ENCODE data around the gene SYNE3. TPM values are rescaled to one million over a fixed set of nuclear protein-coding genes. Genes with fewer than 3 reads are reported as not detected.

Gene SYNE3
- total and polyA plus RNA-seq, 4 experiments from 2014 or later, result 4.3 to 52.2 (median 28.3) TPM

GRCh38 chr14:95481391-95482022, 34.9 kb downstream of the SYNE3 start:
- no peaks in the 10 kb centered on the region for H3K27me3 ChIP-seq (ENCODE audit: insufficient read depth, low read length)
- peak overlapping the region; percentile 61 for H3K27ac ChIP-seq (ENCODE audit: low read depth, low read length)
- peak overlapping the region; percentile 88 to 98 (median 95) for H3K27ac Mint-ChIP-seq
- peaks cover 12 to 14% of the 10 kb centered on the region in 2 donors for H3K36me3 Mint-ChIP-seq
- no peak overlapping the region for H3K4me3 ChIP-seq (ENCODE audit: low read length in 2 of 2)
- H3K27me3 Mint-ChIP-seq, result no peaks in the 10 kb centered on the region
- peak overlapping the region in 2 of 8 donors; percentile 14 to 29 for H3K4me3 Mint-ChIP-seq
- DNase-seq, result no peak
- no peaks in the 10 kb centered on the region for H3K36me3 ChIP-seq (ENCODE audit: insufficient read depth, low read length)
- CTCF ChIA-PET (ENCODE audit: partially characterized antibody), result interaction anchor here (0.9 to 5.0 kb wide), 5 partner anchors 9 to 46 kb away, joined by 3 to 30 read pairs (median 4); no protein-coding TSS in a partner anchor
- H3K4me1 Mint-ChIP-seq, result peaks cover 37 to 75% (median 58%) of the 10 kb centered on the region in 4 donors
- intact Hi-C loops (cut with micrococcal nuclease), result loop anchor here (2.0 kb wide), 1 partner anchor 19 kb away; no protein-coding TSS in a partner anchor
- POLR2A ChIA-PET (ENCODE audit: partially characterized antibody), result interaction anchor here (0.8 to 2.5 kb wide), 3 partner anchors 9 to 42 kb away, joined by 3 to 11 read pairs (median 3); no protein-coding TSS in a partner anchor
- H3K9me3 ChIP-seq (ENCODE audit: control insufficient read depth in 1 of 2, low read length in 2 of 2), result no peaks in the 10 kb centered on the region
- H3K9me3 Mint-ChIP-seq, result no peaks in the 10 kb centered on the region
- H3K4me1 ChIP-seq (ENCODE audit: insufficient read depth, low read length), result peaks cover 51% of the 10 kb centered on the region

DNA sequence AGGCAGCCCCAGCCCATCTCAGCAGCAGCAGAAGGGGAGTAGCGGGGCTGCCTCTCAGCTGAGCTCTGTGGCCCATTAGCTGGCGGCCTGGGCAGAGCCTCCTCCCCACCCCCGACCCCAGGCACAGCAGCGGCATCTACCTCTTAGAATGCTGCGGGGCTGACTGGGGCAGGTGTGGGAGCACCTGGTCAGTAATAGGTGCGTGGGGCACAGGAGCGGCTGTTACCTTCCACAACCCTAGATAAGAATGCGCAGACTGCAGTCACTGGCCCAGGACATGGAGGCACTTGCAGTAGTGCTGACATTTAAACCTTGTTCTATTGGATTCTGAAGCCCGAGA, 35.6 kb downstream of the SYNE3 start:
- H3K27ac Mint-ChIP-seq, result peak overlapping the region; percentile 88 to 98 (median 95)
- peak overlapping the region in 2 of 8 donors; percentile 28 to 57 for H3K4me3 Mint-ChIP-seq
- H3K4me3 ChIP-seq (ENCODE audit: low read length in 2 of 2), result no peak overlapping the region
- H3K36me3 Mint-ChIP-seq, result peaks cover 17 to 20% of the 10 kb centered on the region in 2 donors
- H3K27me3 Mint-ChIP-seq, result no peaks in the 10 kb centered on the region
- POLR2A ChIA-PET (ENCODE audit: partially characterized antibody), result interaction anchor here (0.7 to 4.0 kb wide), 5 partner anchors 19 to 42 kb away, joined by 3 to 19 read pairs (median 5); partner anchors contain the start of gene SYNE3
- intact Hi-C loops (cut with micrococcal nuclease), result loop anchor here (2.0 kb wide), 1 partner anchor 18 kb away; no protein-coding TSS in a partner anchor
- peaks cover 37 to 74% (median 57%) of the 10 kb centered on the region in 4 donors for H3K4me1 Mint-ChIP-seq
- no peaks in the 10 kb centered on the region for H3K9me3 Mint-ChIP-seq
- CTCF ChIA-PET (ENCODE audit: partially characterized antibody), result interaction anchor here (0.9 to 5.0 kb wide), 4 partner anchors 17 to 47 kb away, joined by 4 to 30 read pairs (median 4); no protein-coding TSS in a partner anchor
- H3K27ac ChIP-seq (ENCODE audit: low read depth, low read length), result peak overlapping the region; percentile 61
- no peaks in the 10 kb centered on the region for H3K27me3 ChIP-seq (ENCODE audit: insufficient read depth, low read length)
- peaks cover 51% of the 10 kb centered on the region for H3K4me1 ChIP-seq (ENCODE audit: insufficient read depth, low read length)
- no peaks in the 10 kb centered on the region for H3K9me3 ChIP-seq (ENCODE audit: control insufficient read depth in 1 of 2, low read length in 2 of 2)
- H3K36me3 ChIP-seq (ENCODE audit: insufficient read depth, low read length), result peaks cover 2% of the 10 kb centered on the region
- DNase-seq, result no peak

GRCh38 chr14:95480109-95480886, 36.2 kb downstream of the SYNE3 start:
- POLR2A ChIA-PET (ENCODE audit: partially characterized antibody), result interaction anchor here (0.7 to 4.0 kb wide), 6 partner anchors 20 to 43 kb away, joined by 3 to 19 read pairs (median 4); partner anchors contain the start of gene SYNE3
- no peaks in the 10 kb centered on the region for H3K9me3 ChIP-seq (ENCODE audit: control insufficient read depth in 1 of 2, low read length in 2 of 2)
- peak overlapping the region; percentile 61 for H3K27ac ChIP-seq (ENCODE audit: low read depth, low read length)
- peak overlapping the region in 7 of 8 donors; percentile 28 to 74 (median 68) for H3K4me3 Mint-ChIP-seq
- peaks cover 32 to 72% (median 53%) of the 10 kb centered on the region in 4 donors for H3K4me1 Mint-ChIP-seq
- no peak overlapping the region for H3K4me3 ChIP-seq (ENCODE audit: low read length in 2 of 2)
- H3K36me3 Mint-ChIP-seq, result peaks cover 17 to 20% of the 10 kb centered on the region in 2 donors
- H3K27ac Mint-ChIP-seq, result peak overlapping the region; percentile 88 to 98 (median 95)
- CTCF ChIA-PET (ENCODE audit: partially characterized antibody), result interaction anchor here (0.7 to 5.0 kb wide), 7 partner anchors 10 to 47 kb away, joined by 3 to 30 read pairs (median 4); partner anchors contain the start of gene SYNE3
- DNase-seq, result peak; percentile 49 to 85 (median 57)
- no peaks in the 10 kb centered on the region for H3K27me3 ChIP-seq (ENCODE audit: insufficient read depth, low read length)
- peaks cover 51% of the 10 kb centered on the region for H3K4me1 ChIP-seq (ENCODE audit: insufficient read depth, low read length)
- intact Hi-C loops (cut with micrococcal nuclease), result loop anchor here (2.0 kb wide), 1 partner anchor 17 kb away; no protein-coding TSS in a partner anchor
- peaks cover 8% of the 10 kb centered on the region for H3K36me3 ChIP-seq (ENCODE audit: insufficient read depth, low read length)
- H3K9me3 Mint-ChIP-seq, result no peaks in the 10 kb centered on the region
- H3K27me3 Mint-ChIP-seq, result no peaks in the 10 kb centered on the region

- Mint-ChIP-seq H3K36me3 (peaks cover 21 to 23% of the 10 kb centered on the region in 2 donors), H3K4me1 (peaks cover 29 to 69% (median 50%) of the 10 kb centered on the region in 4 donors), H3K27ac (peak overlapping the region; percentile 75 to 97 (median 93)), H3K27me3 (no peaks in the 10 kb centered on the region), H3K4me3 (peak overlapping the region; percentile 20 to 74 (median 58)), H3K9me3 (no peaks in the 10 kb centered on the region)
- no peak for DNase-seq
- peak overlapping the region; percentile 23 for H3K27ac ChIP-seq (ENCODE audit: low read depth, low read length)
- H3K9me3 ChIP-seq (ENCODE audit: control insufficient read depth in 1 of 2, low read length in 2 of 2), result no peaks in the 10 kb centered on the region
- ChIA-PET CTCF (ENCODE audit: partially characterized antibody) (interaction anchor here (1.1 to 5.0 kb wide), 5 partner anchors 11 to 48 kb away, joined by 3 to 30 read pairs (median 5); partner anchors contain the start of gene SYNE3), POLR2A (ENCODE audit: partially characterized antibody) (interaction anchor here (1.3 to 4.0 kb wide), 6 partner anchors 10 to 44 kb away, joined by 3 to 19 read pairs (median 6); partner anchors contain the start of gene SYNE3)
- no peaks in the 10 kb centered on the region for H3K27me3 ChIP-seq (ENCODE audit: insufficient read depth, low read length)
- intact Hi-C loops (cut with micrococcal nuclease), result no loop called here
- H3K36me3 ChIP-seq (ENCODE audit: insufficient read depth, low read length), result peaks cover 15% of the 10 kb centered on the region
- no peak overlapping the region for H3K4me3 ChIP-seq (ENCODE audit: low read length in 2 of 2)
- H3K4me1 ChIP-seq (ENCODE audit: insufficient read depth, low read length), result peaks cover 51% of the 10 kb centered on the region
Observed at GRCh38 chr14:95479494-95479893, 37.0 kb downstream of the SYNE3 start.

DNA sequence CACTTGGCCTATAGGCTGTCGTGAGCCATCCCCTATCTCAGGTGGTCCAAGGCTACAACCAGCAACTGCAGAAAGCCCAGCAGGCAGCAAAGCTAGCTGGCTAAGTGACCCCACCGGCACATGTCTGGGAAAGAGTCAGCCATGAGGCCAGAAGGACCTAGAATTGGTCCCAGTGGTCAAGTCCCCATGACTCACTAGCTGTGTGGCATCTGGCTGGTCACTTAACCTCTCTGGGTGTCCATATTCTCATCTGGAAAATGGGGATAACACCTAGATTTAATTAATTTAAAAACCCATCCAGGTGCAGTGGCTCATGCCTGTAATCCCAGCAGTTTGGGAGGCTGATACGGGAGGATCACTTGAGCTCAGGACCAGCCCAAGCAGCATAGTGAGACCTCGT, 37.6 kb downstream of the SYNE3 start:
- CTCF ChIA-PET (ENCODE audit: partially characterized antibody), result interaction anchor here (1.0 to 5.0 kb wide), 5 partner anchors 11 to 49 kb away, joined by 3 to 30 read pairs (median 5); partner anchors contain the start of gene SYNE3
- peaks cover 47% of the 10 kb centered on the region for H3K4me1 ChIP-seq (ENCODE audit: insufficient read depth, low read length)
- peaks cover 22% of the 10 kb centered on the region for H3K36me3 ChIP-seq (ENCODE audit: insufficient read depth, low read length)
- no peaks in the 10 kb centered on the region for H3K9me3 Mint-ChIP-seq
- DNase-seq, result no peak
- H3K27me3 Mint-ChIP-seq, result no peaks in the 10 kb centered on the region
- H3K27ac Mint-ChIP-seq, result peak overlapping the region in 4 of 7 donors; percentile 13 to 86 (median 62)
- H3K9me3 ChIP-seq (ENCODE audit: control insufficient read depth in 1 of 2, low read length in 2 of 2), result no peaks in the 10 kb centered on the region
- no peaks in the 10 kb centered on the region for H3K27me3 ChIP-seq (ENCODE audit: insufficient read depth, low read length)
- H3K36me3 Mint-ChIP-seq, result peaks cover 28 to 30% of the 10 kb centered on the region in 2 donors
- H3K27ac ChIP-seq (ENCODE audit: low read depth, low read length), result peak overlapping the region; percentile 11
- POLR2A ChIA-PET (ENCODE audit: partially characterized antibody), result interaction anchor here (1.6 to 4.0 kb wide), 6 partner anchors 10 to 44 kb away, joined by 4 to 19 read pairs (median 8); partner anchors contain the start of gene SYNE3
- peaks cover 30 to 68% (median 44%) of the 10 kb centered on the region in 4 donors for H3K4me1 Mint-ChIP-seq
- intact Hi-C loops (cut with micrococcal nuclease), result no loop called here
- no peak overlapping the region for H3K4me3 Mint-ChIP-seq
- no peak overlapping the region for H3K4me3 ChIP-seq (ENCODE audit: low read length in 2 of 2)

DNA sequence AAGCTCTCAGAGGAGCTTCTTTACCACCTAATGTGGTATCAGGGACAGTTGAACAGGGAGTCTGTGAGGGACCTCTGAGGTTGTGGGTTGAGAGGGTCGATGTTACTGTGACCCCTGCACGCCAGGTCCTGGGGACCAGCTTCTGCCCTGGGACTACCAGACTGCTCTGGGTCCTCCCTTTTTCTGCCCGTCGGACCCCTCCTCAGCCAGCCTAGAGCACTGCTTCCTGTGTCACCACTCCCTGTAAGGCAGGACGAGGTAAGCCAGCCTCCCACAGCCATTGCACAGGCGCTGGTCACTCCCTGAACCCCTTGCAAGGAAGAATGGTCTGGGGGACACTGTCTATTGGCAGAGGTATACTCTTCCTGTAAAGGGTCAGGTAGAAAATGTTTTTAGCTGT, 38.1 kb downstream of the SYNE3 start:
- ChIA-PET CTCF (ENCODE audit: partially characterized antibody) (interaction anchor here (1.0 to 5.0 kb wide), 5 partner anchors 12 to 49 kb away, joined by 3 to 30 read pairs (median 5); no protein-coding TSS in a partner anchor), POLR2A (ENCODE audit: partially characterized antibody) (interaction anchor here (1.6 to 4.0 kb wide), 5 partner anchors 9 to 41 kb away, joined by 4 to 19 read pairs (median 7); partner anchors contain the start of gene SYNE3)
- no peak for DNase-seq
- Histone ChIP-seq H3K4me3 (ENCODE audit: low read length in 2 of 2) (no peak overlapping the region), H3K27me3 (ENCODE audit: insufficient read depth, low read length) (no peaks in the 10 kb centered on the region), H3K4me1 (ENCODE audit: insufficient read depth, low read length) (peaks cover 42% of the 10 kb centered on the region), H3K36me3 (ENCODE audit: insufficient read depth, low read length) (peaks cover 25% of the 10 kb centered on the region), H3K9me3 (ENCODE audit: control insufficient read depth in 1 of 2, low read length in 2 of 2) (no peaks in the 10 kb centered on the region), H3K27ac (ENCODE audit: low read depth, low read length) (peak overlapping the region; percentile 11)
- no peaks in the 10 kb centered on the region for H3K9me3 Mint-ChIP-seq
- peaks cover 29 to 68% (median 41%) of the 10 kb centered on the region in 4 donors for H3K4me1 Mint-ChIP-seq
- peak overlapping the region in 4 of 7 donors; percentile 17 to 86 (median 74) for H3K27ac Mint-ChIP-seq
- H3K4me3 Mint-ChIP-seq, result no peak overlapping the region
- intact Hi-C loops (cut with micrococcal nuclease), result no loop called here
- H3K36me3 Mint-ChIP-seq, result peaks cover 33 to 34% of the 10 kb centered on the region in 2 donors
- H3K27me3 Mint-ChIP-seq, result no peaks in the 10 kb centered on the region
